Stromal cell of bone marrow (primary cell): ENCODE data around the gene RHOG.
"Not testable (repeated sequence)": the region's sequence is repeated elsewhere in the genome, so short reads cannot be mapped to it uniquely, and the experiment has no call there.

Experiments used
- DNase-seq: peaks from one replicate; pipeline ENCODE4 v3.0.0-alpha.2; 2012; ENCODE audit warnings: low read depth

RHOG gene

DNA sequence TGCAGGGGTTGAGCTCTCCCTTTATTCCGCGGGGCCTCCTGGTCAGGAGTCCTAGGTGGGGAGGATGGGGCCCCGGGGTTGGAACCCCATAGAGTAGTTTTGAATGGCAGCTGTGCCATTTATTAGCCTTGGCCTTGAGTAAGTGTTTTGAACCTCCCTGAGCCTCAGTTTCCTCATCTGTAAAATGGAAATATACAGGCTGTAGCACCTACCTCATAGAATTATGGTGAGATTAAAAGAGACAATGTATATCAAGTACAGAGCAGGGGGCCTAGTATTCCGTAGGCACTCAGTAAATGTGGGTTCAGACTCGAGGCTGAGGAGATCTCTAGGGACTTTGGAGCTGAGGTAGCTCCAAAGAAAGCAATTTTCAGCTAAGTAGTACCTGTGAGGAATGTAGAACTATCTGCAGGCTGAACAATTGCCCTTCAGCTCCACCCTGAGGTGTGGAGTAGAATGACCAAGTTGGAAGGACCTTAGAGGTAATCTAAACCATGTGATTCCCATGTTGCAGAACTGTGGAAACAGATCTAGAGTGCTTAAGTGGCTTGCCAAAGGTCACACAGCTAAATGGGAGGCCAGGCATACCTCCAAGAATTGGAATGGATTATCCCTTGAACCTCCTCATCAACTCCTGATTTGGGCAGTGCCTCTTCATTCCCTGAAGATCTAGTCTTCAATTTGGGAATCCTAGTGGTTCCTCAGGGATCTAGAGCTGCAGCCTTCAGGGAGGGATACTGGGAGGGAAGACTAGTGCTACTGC is 31.7 kb downstream of the RHOG start:
- DNase-seq = no peak

DNA sequence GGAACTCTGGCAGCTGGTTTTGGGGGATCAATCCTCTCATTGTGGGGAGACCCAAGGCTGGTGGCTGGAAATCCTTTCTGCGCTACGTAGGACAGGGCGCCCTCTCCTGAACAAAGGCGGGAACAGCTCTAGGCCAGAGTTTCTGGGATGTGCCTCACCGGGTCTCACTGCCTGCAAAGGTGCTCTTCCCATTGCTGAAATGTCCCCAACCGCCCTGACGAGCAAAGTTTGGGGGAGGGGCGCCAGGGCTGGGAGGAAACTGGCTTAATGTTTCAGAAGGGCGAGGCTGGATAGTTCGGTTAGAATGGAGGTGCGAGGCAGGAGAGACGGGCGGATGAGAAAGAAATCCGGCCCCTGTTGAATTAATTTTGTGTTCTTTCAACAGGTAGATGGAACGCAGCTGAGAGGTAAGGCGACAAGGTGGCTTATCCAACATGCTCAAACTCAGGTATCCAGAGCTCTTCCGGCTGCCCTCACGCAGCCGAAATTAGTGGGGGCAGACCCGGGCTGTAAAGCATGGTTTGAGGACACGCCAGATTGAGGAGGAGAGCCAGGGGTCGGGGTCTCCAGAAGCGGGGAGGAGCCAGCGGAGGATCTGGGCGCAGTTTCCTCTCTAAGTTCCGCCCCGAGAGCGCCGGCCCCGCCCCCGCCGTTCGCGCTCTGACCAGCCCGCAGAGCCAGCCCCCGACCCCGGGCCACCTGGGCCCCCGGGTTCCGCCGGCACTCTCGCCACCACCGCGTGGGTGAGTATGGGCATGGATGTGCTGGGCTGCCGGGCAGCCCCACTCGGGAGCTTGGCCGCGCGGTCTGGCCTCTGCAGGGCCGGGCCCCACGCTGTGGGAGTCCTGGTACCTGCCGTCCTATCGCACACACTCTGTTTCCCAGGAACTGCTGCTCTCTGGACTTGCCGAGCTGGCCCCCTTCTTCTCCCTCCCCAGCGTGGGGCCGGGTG is 32.6 kb downstream of the RHOG start, which contains the start of gene PGAP2:
Gene PGAP2, plus strand, starts transcription at position 652 of the 952 bp plus-strand sequence. CDS start 2,700 bp downstream, outside the sequence.
- peak; percentile 28 for DNase-seq

DNA sequence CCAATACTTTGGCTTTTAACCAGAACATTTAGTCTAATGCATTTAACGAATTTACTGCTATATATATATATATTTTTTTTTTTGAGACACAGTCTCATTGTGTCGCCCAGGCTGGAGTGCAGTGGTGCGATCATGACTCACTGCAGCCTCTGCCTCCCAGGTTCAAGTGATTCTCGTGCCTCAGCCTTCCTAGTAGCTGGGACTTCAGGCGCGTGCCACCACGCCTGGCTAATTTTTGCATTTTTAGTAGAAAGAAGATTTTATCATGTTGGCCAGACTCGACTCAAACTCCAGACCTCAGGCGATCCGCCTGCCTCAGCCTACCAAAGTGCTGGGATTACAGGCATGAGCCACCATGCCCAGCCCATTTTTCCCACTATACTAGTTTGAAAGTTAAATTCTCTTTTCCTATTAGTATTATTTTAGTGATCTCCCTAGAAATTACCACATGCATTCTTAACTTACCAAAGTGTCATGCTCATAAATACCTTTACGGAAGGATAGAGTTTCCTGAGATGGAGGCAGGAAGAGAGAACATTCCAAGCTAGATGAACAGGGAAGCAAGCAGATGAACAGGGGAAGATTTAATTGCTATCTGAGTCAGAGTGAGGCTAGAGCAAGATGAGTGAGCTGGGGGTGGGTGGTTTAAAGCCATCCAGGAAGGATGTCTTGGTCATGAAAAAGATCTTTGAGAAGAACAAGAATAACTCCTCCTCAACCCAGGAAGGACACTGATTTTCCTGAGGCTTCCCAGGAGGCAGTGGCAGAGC is 36.8 kb downstream of the RHOG start:
- DNase-seq = peak; percentile 28

DNA sequence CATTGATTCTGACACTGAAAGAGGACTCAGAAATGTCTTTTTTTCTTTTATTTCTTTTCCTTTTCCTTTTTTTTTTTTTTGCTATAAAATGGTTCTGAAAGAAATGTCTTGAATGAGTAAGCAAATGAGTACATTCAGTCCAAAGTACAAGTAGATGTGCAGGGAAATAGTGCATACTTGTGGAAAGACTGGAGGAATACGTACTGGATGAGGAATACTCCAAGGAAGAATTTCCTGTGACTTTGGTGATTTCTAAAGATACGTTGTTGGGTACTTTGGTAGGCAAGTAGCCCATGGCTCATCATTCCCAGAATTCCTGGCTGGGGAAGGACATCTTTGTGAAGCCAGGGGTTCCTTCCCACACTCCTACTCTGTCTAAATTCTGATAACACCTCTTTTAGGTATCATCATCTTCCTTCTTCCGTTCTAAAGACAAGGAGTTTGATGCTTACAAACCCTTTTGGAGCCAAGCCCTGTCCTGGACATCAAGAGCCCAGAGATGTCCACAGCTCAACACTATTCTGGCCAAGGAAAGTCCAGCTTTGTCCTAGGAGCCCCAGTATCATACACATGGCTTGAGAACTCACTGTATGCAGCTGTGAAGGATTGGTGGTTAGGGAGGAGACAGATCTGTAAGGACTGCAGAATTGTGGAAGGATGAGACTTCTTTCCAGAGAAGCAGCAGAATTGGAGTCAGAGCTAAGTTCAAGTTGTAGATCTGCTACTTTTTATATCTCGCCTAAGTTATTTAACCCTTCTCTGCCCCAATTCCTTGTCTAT is 38.6 kb downstream of the RHOG start:
- no peak for DNase-seq

DNA sequence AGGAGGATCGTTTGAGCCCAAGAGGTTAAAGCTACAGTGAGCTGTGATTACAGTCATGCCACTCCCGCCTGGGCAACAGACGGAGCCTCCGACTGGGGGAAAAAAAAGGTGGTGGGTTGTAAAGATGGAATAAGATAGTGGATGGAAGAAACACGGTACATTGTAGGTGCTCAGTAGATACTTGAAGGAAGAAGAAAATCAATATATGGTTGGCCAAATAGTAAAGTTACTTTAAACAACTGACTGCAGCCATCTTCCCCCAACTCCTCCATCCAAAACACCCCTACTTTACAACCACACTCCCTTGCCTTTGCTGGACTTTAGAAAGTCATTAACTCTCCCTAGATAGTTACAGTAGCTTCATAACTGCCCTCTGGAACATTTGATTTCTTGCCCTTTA is 40.9 kb downstream of the RHOG start:
- DNase-seq = no peak

DNA sequence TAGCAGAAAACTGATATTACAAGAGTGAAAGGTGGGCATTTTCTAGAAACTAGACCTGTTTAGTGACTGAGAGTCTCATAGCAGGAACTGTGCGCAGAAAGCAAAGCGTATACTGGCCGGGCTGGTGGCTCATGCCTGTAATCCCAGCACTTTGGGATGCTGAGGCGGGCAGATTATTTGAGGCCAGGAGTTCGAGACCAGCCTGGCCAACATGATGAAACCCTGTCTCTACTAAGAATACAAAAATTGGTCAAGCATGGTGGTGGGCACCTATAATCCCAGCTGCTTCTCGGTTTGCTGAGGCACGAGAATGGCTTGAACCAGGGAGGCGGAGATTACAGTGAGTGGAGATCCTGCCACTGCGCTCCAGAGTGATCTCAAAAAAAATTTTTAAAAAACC is 41.6 kb downstream of the RHOG start:
- DNase-seq = no peak

DNA sequence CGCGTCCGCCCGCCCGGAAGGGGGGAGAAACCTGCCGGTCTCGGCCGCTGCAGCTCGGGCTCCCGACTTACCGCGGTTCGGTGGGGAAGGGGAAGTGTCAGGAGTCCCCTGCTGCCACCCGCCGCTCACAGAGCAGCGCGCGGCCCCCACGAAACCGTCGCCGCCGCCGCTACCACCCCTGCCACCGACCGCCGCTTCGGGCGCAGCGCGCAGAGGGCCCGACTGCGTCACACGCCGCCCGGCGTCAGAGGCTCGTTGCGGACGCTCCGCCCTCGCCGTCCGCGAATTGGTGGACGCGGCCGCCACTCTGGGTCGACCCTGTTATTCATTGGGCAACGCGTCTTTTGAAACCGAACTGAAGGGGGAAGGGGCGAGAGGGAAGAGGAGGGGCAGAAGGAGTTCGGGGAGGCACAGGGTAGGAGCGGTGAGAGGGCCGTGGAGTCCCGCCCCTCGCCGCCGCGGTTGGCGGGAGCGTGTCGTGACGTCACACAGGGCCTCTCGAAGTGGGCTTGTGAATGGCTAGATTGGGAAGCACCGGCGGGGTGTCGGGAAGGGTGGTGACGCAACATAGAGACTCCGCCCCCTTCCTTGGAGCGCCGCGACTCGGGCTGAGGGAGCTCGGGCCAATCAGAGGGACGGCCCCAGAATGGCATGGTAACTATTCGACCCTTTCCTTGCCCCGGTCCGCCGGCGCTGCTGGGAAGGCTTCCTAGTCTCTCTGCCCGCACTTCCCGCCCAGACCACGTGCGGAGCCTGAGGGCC is 43.2 kb downstream of the RHOG start, which contains the start of gene NUP98:
Gene NUP98, minus strand, starts transcription at position 226 of the 762 bp plus-strand sequence. CDS start 15,437 bp downstream, outside the sequence.
- DNase-seq = peak; percentile 99

DNA sequence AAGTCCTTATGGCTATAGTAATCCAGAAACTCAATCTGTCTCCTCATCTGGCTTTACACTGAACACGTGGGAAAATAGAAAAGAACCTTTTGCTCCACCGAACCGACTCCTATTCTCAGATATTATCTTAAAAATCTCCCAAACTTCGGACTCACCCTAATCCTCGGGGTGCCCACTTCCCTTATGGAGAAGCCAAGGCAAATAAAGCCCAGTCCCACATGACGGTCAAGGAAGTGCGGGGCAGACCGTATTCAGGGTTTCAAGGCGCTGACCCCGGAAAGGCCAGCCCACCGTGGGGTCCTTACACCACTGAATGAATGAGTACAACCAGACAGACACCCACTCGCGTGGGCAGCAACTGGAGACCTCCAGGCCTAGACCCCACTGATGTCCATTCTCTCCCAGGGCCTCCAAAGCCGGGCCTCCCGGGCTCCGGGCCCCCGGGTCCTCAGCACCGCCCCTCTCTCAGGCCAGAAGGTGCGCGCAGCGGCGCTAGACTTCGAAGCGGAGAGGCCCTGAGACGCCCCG is 43.9 kb downstream of the RHOG start:
- no peak for DNase-seq

DNA sequence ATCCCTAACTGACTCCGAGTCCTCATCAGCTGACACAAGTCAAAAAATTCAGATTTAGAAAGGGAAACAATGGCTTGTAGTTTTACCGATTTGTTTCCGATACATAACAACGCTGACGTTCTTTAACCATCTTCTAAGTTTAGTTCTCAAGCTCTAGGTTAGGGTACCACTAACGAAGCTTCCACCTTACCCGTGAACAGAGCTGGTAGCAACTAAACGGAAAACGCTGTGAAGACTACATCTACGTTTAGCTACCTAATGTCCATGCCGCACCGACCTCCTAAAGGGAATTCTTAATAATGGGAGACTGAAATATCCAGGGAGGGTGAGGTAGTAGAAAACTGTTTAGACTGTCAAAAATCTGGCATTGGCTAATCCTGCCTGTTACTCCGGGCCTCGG is 44.4 kb downstream of the RHOG start:
- DNase-seq = no peak

DNA sequence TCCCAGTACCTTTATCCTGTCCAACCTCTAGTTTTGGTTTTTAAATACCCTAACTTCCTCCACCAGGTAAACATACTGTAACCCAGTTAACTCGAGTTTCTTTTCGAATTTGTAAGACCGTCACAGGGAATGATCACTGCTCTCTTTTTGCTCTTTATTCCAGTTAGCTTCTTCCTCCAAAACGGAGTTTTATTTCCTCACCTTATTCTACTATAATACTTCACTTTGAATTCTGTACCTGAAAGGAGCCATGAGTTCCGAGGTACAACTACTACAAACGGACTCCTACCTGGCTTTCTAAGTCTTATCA is 44.8 kb downstream of the RHOG start:
- no peak for DNase-seq

DNA sequence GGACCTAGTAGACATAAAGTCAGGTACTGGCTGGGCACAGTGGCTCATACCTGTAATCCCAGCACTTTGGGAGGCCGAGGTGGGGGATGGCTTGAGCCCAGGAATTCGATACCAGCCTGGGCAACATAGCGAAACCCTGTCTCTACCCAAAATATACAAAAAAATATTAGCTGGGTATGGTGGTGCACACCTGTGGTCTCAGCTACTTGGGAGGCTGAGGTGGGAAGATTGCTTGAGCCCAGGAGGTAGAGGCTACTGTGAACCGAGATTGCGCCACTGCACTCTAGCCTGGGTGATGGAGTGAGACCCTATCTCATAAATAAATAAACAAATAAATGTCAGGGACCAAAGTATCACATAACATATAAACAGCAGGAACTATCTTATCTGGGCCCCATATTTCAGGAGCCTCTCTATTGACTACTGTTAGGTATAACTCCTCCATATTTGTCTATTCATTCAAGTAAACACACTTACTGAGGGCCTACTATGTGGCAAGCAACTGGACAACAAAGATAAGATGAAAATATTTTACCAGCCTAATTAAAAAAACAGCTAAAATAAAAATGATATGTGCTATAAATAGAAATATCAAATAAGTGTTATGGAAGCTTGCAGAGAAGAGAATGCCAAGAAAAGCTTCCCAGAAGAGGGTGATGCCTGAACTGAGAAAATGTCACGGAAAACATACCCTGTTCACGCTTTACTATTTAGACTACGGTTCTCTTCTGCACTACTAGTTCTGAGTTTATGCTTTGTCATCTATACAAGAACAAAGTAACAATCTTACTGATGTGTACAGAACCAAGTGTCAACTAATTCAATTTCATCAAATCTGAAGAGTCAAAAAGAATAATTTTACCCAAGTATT is 45.4 kb downstream of the RHOG start:
- no peak for DNase-seq

DNA sequence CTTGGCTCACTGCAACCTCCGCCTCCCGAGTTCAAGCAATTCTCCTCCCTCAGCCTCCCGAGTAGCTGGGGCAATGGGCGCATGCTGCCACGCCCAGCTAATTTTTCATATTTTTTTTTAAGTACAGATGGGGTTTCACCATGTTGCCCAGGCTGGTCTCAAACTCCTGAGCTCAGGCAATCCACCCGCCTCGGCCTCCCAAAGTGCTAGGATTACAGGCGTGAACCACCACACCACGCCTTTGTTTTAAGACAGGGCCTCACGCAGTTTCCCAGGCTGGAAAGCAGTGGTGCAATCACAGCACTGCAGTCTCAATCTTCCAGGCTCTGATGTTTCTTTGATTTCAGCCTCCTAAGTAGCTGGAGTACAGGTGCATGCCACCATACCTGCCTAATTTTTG is 46.4 kb downstream of the RHOG start:
- not testable (repeated sequence) for DNase-seq

DNA sequence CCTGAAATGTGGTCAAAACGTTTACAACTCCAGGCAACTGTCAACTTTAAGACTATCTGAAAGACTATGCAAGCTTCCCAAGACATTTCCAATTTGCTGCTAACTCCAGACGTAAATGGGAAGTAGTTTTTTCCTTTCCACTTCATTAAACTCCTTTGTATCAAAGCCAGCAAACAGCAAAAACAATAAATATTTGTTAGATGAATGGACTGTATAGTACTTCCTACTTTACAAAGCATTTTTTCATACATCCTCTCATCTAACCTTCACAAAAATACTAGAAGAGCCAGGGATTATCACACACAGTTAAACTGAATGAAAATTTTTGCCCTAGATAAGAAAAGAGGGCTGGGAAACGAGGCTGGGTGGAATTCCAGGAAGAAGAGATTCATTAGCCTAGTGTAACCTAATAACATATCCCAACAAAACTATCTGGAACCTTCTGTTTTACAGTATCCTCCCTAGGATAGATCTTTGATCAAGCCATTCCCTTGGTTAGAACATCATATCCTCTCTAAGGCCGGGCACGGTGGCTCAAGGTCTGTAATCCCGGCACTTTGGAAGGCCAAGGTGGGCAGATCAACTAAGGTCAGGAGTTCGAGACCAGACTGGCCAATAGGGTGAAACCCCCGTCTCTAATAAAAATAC is 53.9 kb downstream of the RHOG start:
- DNase-seq = no peak

DNA sequence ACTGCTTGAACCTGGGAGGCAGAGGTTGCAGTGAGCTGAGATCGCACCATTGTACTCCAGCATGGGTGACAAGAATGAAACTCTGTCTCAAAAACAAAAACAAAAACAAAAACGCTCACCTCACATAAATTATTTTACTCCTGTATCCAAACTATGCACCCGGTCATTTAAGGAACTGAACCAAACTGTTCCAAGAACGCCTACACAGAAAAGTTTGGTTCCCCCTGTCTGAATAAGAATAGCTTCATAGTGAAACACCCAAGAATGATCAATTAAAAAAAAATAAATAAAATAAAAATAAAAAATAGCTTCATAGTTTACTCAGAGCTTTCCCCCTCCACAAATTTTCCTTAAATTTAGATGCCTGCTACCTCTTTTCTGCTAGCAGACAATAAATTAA is 57.1 kb downstream of the RHOG start:
- no peak for DNase-seq

DNA sequence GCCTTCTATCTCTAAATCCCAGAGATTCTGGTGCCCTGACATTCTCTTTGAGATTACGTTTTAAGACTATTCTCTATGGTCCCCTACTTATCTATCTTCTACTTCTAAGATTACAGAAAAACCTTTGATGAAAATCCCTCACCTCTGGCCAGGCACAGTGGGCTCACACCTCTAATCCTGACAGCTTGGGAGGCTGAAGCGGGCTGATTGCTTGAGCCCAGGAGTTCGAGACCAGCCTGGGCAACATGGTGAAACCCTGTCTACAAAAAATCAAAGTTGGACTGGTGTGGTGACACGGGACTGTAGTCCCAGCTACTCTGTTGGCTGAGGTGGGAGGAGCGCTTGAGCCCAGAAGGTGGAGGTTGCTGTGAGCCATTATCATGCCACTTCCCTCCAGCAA is 57.8 kb downstream of the RHOG start:
- no peak for DNase-seq

DNA sequence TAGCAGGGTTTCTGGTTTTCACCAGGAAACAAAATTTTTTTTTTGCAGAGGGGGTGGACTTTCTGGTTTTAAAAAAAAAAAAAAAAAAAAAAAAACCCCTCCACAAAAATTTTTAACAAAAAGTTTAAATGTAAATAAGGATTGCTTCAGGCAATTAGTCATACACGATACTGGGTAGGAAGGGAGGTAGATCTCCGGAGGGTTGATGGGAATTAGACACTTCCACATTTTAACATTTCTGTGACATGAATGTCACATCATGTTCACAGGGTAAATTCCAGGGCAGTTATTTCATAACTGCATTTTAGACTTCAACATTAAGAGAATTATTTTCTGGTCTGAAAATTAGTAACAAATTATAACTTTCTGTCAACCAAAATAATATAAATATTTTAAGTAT is 59.3 kb downstream of the RHOG start:
- DNase-seq = no peak
